GM12878 (cell line): ENCODE results near the gene PPAT. TPM values are rescaled to one million over a fixed set of nuclear protein-coding genes. Genes with fewer than 3 reads are reported as not detected.

Experiments
- ATAC-seq: fragments of 200-7000 bp; cut with Tn5 transposase; 3 replicates; pipeline ENCODE4 v1.9.1; 2020; ENCODE audit warnings: mild to moderate bottlenecking, moderate library complexity
- BruUV-seq: library from RNA; stranded (reverse); fragments of 400-500 nt; replicated peaks from 2 replicates; lab custom pipeline; 2021; lab: Mats Ljungman, UMichigan
- CTCF ChIA-PET: fragments of 300-600 bp; sonication (Branson Sonifier 250); formaldehyde crosslinking; extraction: SDS; loops from one replicate; lab custom pipeline; 2021; ENCODE audit warnings: inconsistent platforms; lab: Yijun Ruan, JAX
- POLR2A ChIA-PET: fragments of 350-600 bp; formaldehyde crosslinking; extraction: SDS; loops from one replicate; lab custom pipeline; 2021; ENCODE audit warnings: inconsistent platforms; lab: Charles Lee
- RAD21 ChIA-PET: fragments of 300-600 bp; sonication (Branson Sonifier 250); formaldehyde crosslinking; loops from one replicate; lab custom pipeline; 2023; ENCODE audit warnings: antibody characterized with exemption; ENCODE audit not compliant: unreplicated experiment; lab: Charles Lee
- SMC1A ChIA-PET: fragments of 300-600 bp; sonication (Branson Sonifier 250); formaldehyde crosslinking; loops from one replicate; lab custom pipeline; 2023; ENCODE audit not compliant: unreplicated experiment, uncharacterized antibody; lab: Charles Lee
- DNase-seq: peaks from one replicate; pipeline ENCODE4 v3.0.0-alpha.2; 2011; ENCODE audit warnings: low read depth, low spot score
- FAIRE-seq: peaks from 3 replicates; lab custom pipeline; 2011; peaks lifted over from hg19 to GRCh38; lab: Jason Lieb, UNC
- H2AFZ ChIP-seq: 2 replicates; pipeline ENCODE4 v1.6.0; 2011; ENCODE audit warnings: low read depth, low read length, control low read depth; ENCODE audit not compliant: control insufficient read depth
- H3K27ac ChIP-seq: 2 replicates; pipeline ENCODE4 v1.5.1; 2011; ENCODE audit warnings: control low read depth; ENCODE audit not compliant: control insufficient read depth, insufficient read depth
- H3K27me3 ChIP-seq, 2 experiments: replicated peaks in 1 of 2; 2 replicates each; pipeline versions ENCODE4 v1.6.0 to v1.6.1; 2011; ENCODE audit warnings: low read length in 1 of 2; ENCODE audit not compliant: control insufficient read depth in 2 of 2, insufficient read depth in 2 of 2
- H3K36me3 ChIP-seq, 2 experiments: 2 replicates each; pipeline ENCODE4 v1.5.1; 2011; ENCODE audit warnings: low read length in 1 of 2; ENCODE audit not compliant: control insufficient read depth in 2 of 2, insufficient read depth in 2 of 2
- H3K4me1 ChIP-seq: 2 replicates; pipeline ENCODE4 v1.6.1; 2011; ENCODE audit warnings: mild to moderate bottlenecking, low read length, moderate library complexity, mixed read lengths; ENCODE audit not compliant: control insufficient read depth, insufficient read depth
- H3K4me2 ChIP-seq: 2 replicates; pipeline ENCODE4 v1.6.0; 2011; ENCODE audit warnings: control low read depth; ENCODE audit not compliant: control insufficient read depth, insufficient read depth
- H3K4me3 ChIP-seq: fragments of 200-600 bp; sonication (generic); 2 replicates; pipeline ENCODE4 v1.5.1; 2016
- H3K79me2 ChIP-seq: 2 replicates; pipeline ENCODE4 v1.6.0; 2011; ENCODE audit warnings: low read length; ENCODE audit not compliant: control insufficient read depth, insufficient read depth
- H3K9ac ChIP-seq: 2 replicates; pipeline ENCODE4 v1.8.0; 2011; ENCODE audit warnings: low read length, control low read depth, mixed read lengths; ENCODE audit not compliant: control insufficient read depth, insufficient read depth
- H3K9me3 ChIP-seq: replicated peaks from 3 replicates; pipeline ENCODE4 v1.5.1; 2011; ENCODE audit warnings: mild to moderate bottlenecking, low read length; ENCODE audit not compliant: control insufficient read depth, insufficient read depth
- H4K20me1 ChIP-seq: 2 replicates; pipeline ENCODE4 v1.6.0; 2011; ENCODE audit not compliant: control insufficient read depth, insufficient read depth
- ATF3 ChIP-seq: IDR thresholded peaks from 2 replicates; pipeline ENCODE4 v1.6.1; 2011; ENCODE audit warnings: low read depth, mild to moderate bottlenecking, low read length, moderate library complexity, borderline replicate concordance; ENCODE audit errors: extremely low read depth
- BRCA1 ChIP-seq: IDR thresholded peaks from 2 replicates; pipeline ENCODE4 v1.6.1; 2011; ENCODE audit warnings: low read depth, low read length, improper control_type of control experiment
- HDAC6 ChIP-seq: fragments of 200-600 bp; sonication (generic); IDR thresholded peaks from one replicate; pipeline ENCODE4 v1.8.0; 2017; ENCODE audit warnings: antibody characterized with exemption; ENCODE audit not compliant: unreplicated experiment
- IRF5 ChIP-seq: fragments of 450-650 bp; IDR thresholded peaks from 2 replicates; pipeline ENCODE4 v1.6.1; 2017; ENCODE audit warnings: borderline replicate concordance
- MAX ChIP-seq: IDR thresholded peaks from 2 replicates; pipeline ENCODE4 v1.6.1; 2012; ENCODE audit warnings: low read depth, low read length, improper control_type of control experiment
- NR2C2 ChIP-seq: IDR thresholded peaks from 2 replicates; pipeline ENCODE4 v1.6.1; 2011; ENCODE audit warnings: borderline replicate concordance, low read depth; ENCODE audit not compliant: control insufficient read depth, insufficient read length
- SMAD1 ChIP-seq: fragments of 450-650 bp; IDR thresholded peaks from 2 replicates; pipeline ENCODE4 v1.6.1; 2018; ENCODE audit warnings: mild to moderate bottlenecking, low read depth; ENCODE audit not compliant: partially characterized antibody
- SMAD5 ChIP-seq: IDR thresholded peaks from 2 replicates; pipeline ENCODE4 v1.6.1; 2016; ENCODE audit warnings: antibody characterized with exemption, low read depth
- SUZ12 ChIP-seq: fragments of 200-600 bp; sonication (generic); IDR thresholded peaks from one replicate; pipeline ENCODE4 v1.6.1; 2018; ENCODE audit warnings: antibody characterized with exemption, mild to moderate bottlenecking; ENCODE audit not compliant: unreplicated experiment
- USF2 ChIP-seq: IDR thresholded peaks from 2 replicates; pipeline ENCODE4 v1.6.1; 2011; ENCODE audit warnings: low read depth, low read length, improper control_type of control experiment, borderline replicate concordance
- WGBS: methylation state at CpG from one replicate; pipeline ENCODE4 v1.1.6; 2016; ENCODE audit warnings: low lambda C conversion rate; ENCODE audit not compliant: insufficient replicate concordance, insufficient coverage; ENCODE audit errors: missing lambda C conversion rate; 5-methylcytosine and 5-hydroxymethylcytosine counted together
- in situ Hi-C: fragments of 300-500 bp; cut with MboI; formaldehyde crosslinking; loops from 9 replicates; pipeline ENCODE4 v1.14.3; 2018; ENCODE audit warnings: mixed read lengths
- intact Hi-C: fragments of 100-400 bp; cut with micrococcal nuclease; formaldehyde crosslinking; loops from one replicate; pipeline ENCODE4 v1.14.2; 2022; ENCODE audit not compliant: unreplicated experiment
- polyA plus RNA-seq, 11 experiments: library from polyadenylated mRNA; depleted of rRNA in 4 of 11; unstranded in 6 of 11; stranded (reverse) in 5 of 11; fragments of >200 nt; fragmentation: Nextera tagmentation in 4 of 11; fragmentation: Illumina TruSeq in 1 of 11; extraction: Ambion mirVana in 4 of 11; extraction: Trizol in 1 of 11; gene quantifications; 1 replicate in 1 of 11; 2 replicates in 10 of 11; pipeline versions ENCODE4 v1.2.1 to v1.2.3, GENCODE V29; 2011 to 2016; ENCODE audit warnings: inconsistent platforms in 2 of 11, missing spikeins in 2 of 11, low read depth in 1 of 11
- total RNA-seq, 4 experiments: library from RNA; depleted of rRNA in 3 of 4; stranded (reverse); fragments of >200 nt in 3 of 4; fragmentation: Illumina TruSeq in 1 of 4; extraction: Trizol in 1 of 4; gene quantifications; 2 replicates each; pipeline versions ENCODE4 v1.2.1 to v1.2.3, GENCODE V29; 2013 to 2021

PPAT gene
- total and polyA plus RNA-seq, 10 of the 15 experiments (the other 5 are each of a cell fraction or from before 2014, with no cell fraction given): 24.9 to 50.7 (median 38.0) TPM

GRCh38 chr4:56409511-56410090 is 25.8 kb downstream of the PPAT start:
- no peak overlapping the region for H3K9ac ChIP-seq
- BruUV-seq: no TSS peak
- SMC1A ChIA-PET: interaction anchor here (1.4 kb wide), 2 partner anchors 13 to 26 kb away, joined by 3 to 5 read pairs; partner anchors contain the start of genes PAICS and PPAT

More at GRCh38 chr4:56409511-56410090, 25.8 kb downstream of the PPAT start:
- H3K9me3 ChIP-seq: no peaks in the 10 kb centered on the region
- H3K27me3 ChIP-seq: no peaks in the 10 kb centered on the region
- ChIA-PET CTCF (interaction anchor here (1.3 kb wide), 1 partner anchor 10 kb away, joined by 3 read pairs; no protein-coding TSS in a partner anchor), RAD21 (no interaction called here), POLR2A (no interaction called here)
- intact Hi-C loops: no loop called here
- no peak overlapping the region for H3K4me3 ChIP-seq
- DNase-seq (no peak), ATAC-seq (no peak), FAIRE-seq (no peak)
- WGBS: 60% methylated on average over 1 of the region's 1 CpG
- in situ Hi-C loops: no loop called here
- H3K79me2 ChIP-seq: peaks cover 41% of the 10 kb centered on the region
- H2AFZ ChIP-seq: no peak overlapping the region
- no peak overlapping the region for H3K4me2 ChIP-seq
- H3K4me1 ChIP-seq: no peaks in the 10 kb centered on the region
- TF ChIP-seq MAX (no peak), BRCA1 (no peak), IRF5 (no peak), USF2 (no peak), ATF3 (no peak), NR2C2 (no peak), SMAD5 (no peak), SMAD1 (no peak), SUZ12 (no peak), HDAC6 (no peak)
- TF ChIP-seq, all 136 proteins: peak for 0
- Histone ChIP-seq H4K20me1 (no peaks in the 10 kb centered on the region), H3K36me3 (peaks cover 0 to 2% of the 10 kb centered on the region in 2 experiments; a peak in 3 of 4 replicates), H3K27ac (no peak overlapping the region)
